NCI-H1694 treated with DMSO at 0.1 percent for 48 hours (cell line): ENCODE measurements around the gene TUB.

ENCODE experiments used
- DNase-seq: peaks from one replicate; lab custom pipeline; 2025; lab: John Stamatoyannopoulos, UW

The TUB gene

GRCh38 chr11:8080674-8081590, at the start of gene TUB:
Gene TUB, plus strand, starts transcription at chr11:8081211. Its CDS starts 300 bp downstream, at chr11:8081511.
- no peak for DNase-seq

- no peak for DNase-seq
These were observed 49.5 kb upstream of the TUB start for GRCh38 chr11:8031248-8032115.

- DNase-seq, result no peak
These were observed 48.9 kb upstream of the TUB start for GRCh38 chr11:8032122-8032521.

GRCh38 chr11:8032576-8033304, 48.3 kb upstream of the TUB start:
- no peak for DNase-seq

- DNase-seq, result peak; percentile 22
These were observed 47.5 kb upstream of the TUB start for GRCh38 chr11:8033305-8034105.

GRCh38 chr11:8034106-8034585, 46.9 kb upstream of the TUB start:
- no peak for DNase-seq

- DNase-seq, result no peak
These were observed 46.3 kb upstream of the TUB start for GRCh38 chr11:8034604-8035190.

- DNase-seq, result no peak
These were observed 45.7 kb upstream of the TUB start for GRCh38 chr11:8035200-8035855.

- no peak for DNase-seq
These were observed 44.8 kb upstream of the TUB start for GRCh38 chr11:8036002-8036802.

GRCh38 chr11:8036986-8037385, 44.0 kb upstream of the TUB start:
- DNase-seq, result no peak

GRCh38 chr11:8038393-8038792, 42.6 kb upstream of the TUB start:
- DNase-seq, result no peak

- DNase-seq, result no peak
These were observed 42.0 kb upstream of the TUB start for GRCh38 chr11:8038811-8039529.

- DNase-seq, result no peak
These were observed 41.3 kb upstream of the TUB start for GRCh38 chr11:8039530-8040260.

GRCh38 chr11:8040261-8040920, 40.6 kb upstream of the TUB start:
- no peak for DNase-seq

- no peak for DNase-seq
These were observed 40.1 kb upstream of the TUB start for GRCh38 chr11:8040921-8041285.

- no peak for DNase-seq
These were observed 39.4 kb upstream of the TUB start for GRCh38 chr11:8041576-8041975.

GRCh38 chr11:8043756-8044155, 37.3 kb upstream of the TUB start:
- no peak for DNase-seq

GRCh38 chr11:8045839-8046238, 35.2 kb upstream of the TUB start:
- no peak for DNase-seq
